Measurements from ENCODE around the gene MGST2.
A peak's percentile ranks its signal among the peaks of the same experiment; 100 is the strongest.

Gene MGST2

GRCh38 chr4:139721789-139722188, 56.2 kb downstream of the MGST2 start:
- H3K27ac ChIP-seq: no peak overlapping the region
- TF ChIP-seq CTCF (conservative IDR thresholded peaks at IDR 0.05): no peak

- no peak for TF ChIP-seq CTCF (conservative IDR thresholded peaks at IDR 0.05)
- H3K27ac ChIP-seq: no peak overlapping the region
Measured at GRCh38 chr4:139725236-139725635, 59.6 kb downstream of the MGST2 start.

- TF ChIP-seq CTCF (conservative IDR thresholded peaks at IDR 0.05): no peak
- no peak overlapping the region for H3K27ac ChIP-seq
Measured at GRCh38 chr4:139726615-139727014, 61.0 kb downstream of the MGST2 start.

GRCh38 chr4:139728146-139728545, 62.5 kb downstream of the MGST2 start:
- no peak for TF ChIP-seq CTCF (conservative IDR thresholded peaks at IDR 0.05)
- no peak overlapping the region for H3K27ac ChIP-seq

GRCh38 chr4:139728840-139729239, 63.2 kb downstream of the MGST2 start:
- TF ChIP-seq CTCF (conservative IDR thresholded peaks at IDR 0.05): no peak
- H3K27ac ChIP-seq: 0 out of 2 replicates have a peak overlapping the region, but pooled peaks have one; percentile 10

GRCh38 chr4:139732991-139733570, 67.5 kb downstream of the MGST2 start:
- H3K27ac ChIP-seq: peak overlapping the region; percentile 73
- no peak for TF ChIP-seq CTCF (conservative IDR thresholded peaks at IDR 0.05)

- peak overlapping the region; percentile 73 for H3K27ac ChIP-seq
- TF ChIP-seq CTCF (conservative IDR thresholded peaks at IDR 0.05): no peak
Measured at GRCh38 chr4:139734201-139734874, 68.7 kb downstream of the MGST2 start.

All from VCaP (cell line).